K562 (cell line): ENCODE measurements around the gene ANO9. TPM values are rescaled to one million over a fixed set of nuclear protein-coding genes. Genes with fewer than 3 reads are reported as not detected.

ENCODE experiments used
- BHLHE40 ChIP-seq: IDR thresholded peaks from 2 replicates; pipeline ENCODE4 v1.6.1; 2011; ENCODE audit warnings: low read length, improper control_type of control experiment
- CBFB ChIP-seq: sonication (generic); formaldehyde crosslinking; IDR thresholded peaks from 2 replicates; pipeline ENCODE4 v1.4.0; 2020; ENCODE audit warnings: mild to moderate bottlenecking, missing genetic modification reagents
- GTF2A2 ChIP-seq: IDR thresholded peaks from 2 replicates; pipeline ENCODE4 v1.6.1; 2016; ENCODE audit warnings: mild to moderate bottlenecking, missing genetic modification characterization, missing compliant biosample characterization
- GTF2F1 ChIP-seq: IDR thresholded peaks from 2 replicates; pipeline ENCODE4 v1.6.1; 2011; ENCODE audit warnings: low read depth, low read length, improper control_type of control experiment
- HNRNPL ChIP-seq: fragments of 200-400 bp; formaldehyde crosslinking; IDR thresholded peaks from 2 replicates; pipeline ENCODE4 v1.6.1; 2017; ENCODE audit warnings: low read depth, mild to moderate bottlenecking, low read length
- KDM1A ChIP-seq, 2 experiments: fragments of 450-650 bp; IDR thresholded peaks; 2 replicates each; pipeline ENCODE4 v1.6.1; 2016; ENCODE audit warnings: mild to moderate bottlenecking in 2 of 2
- MEIS2 ChIP-seq: fragments of 450-650 bp; IDR thresholded peaks from 2 replicates; pipeline ENCODE4 v1.6.1; 2014; ENCODE audit warnings: mild to moderate bottlenecking; ENCODE audit not compliant: partially characterized antibody
- POLR2H ChIP-seq: IDR thresholded peaks from 2 replicates; pipeline ENCODE4 v1.6.1; 2016; ENCODE audit warnings: missing genetic modification characterization, low read depth, mild to moderate bottlenecking, control low read depth, missing compliant biosample characterization, moderate library complexity
- TEAD2 ChIP-seq: fragments of 450-650 bp; IDR thresholded peaks from 2 replicates; pipeline ENCODE4 v1.6.1; 2016; ENCODE audit warnings: missing genetic modification characterization, control low read depth, missing compliant biosample characterization
- ZNF12 ChIP-seq: sonication (generic); formaldehyde crosslinking; IDR thresholded peaks from 2 replicates; pipeline ENCODE4 v1.4.0; 2020; ENCODE audit warnings: mild to moderate bottlenecking, missing genetic modification reagents
- polyA plus RNA-seq, 8 experiments: library from polyadenylated mRNA; depleted of rRNA in 4 of 8; stranded (reverse) in 5 of 8; unstranded in 3 of 8; fragments of >200 nt; fragmentation: Nextera tagmentation in 2 of 8; fragmentation: Illumina TruSeq in 1 of 8; extraction: Ambion mirVana in 2 of 8; extraction: Trizol in 1 of 8; gene quantifications; 2 replicates each; pipeline versions ENCODE4 v1.2.1 to v1.2.3, GENCODE V29; 2011 to 2014; ENCODE audit warnings: inconsistent platforms in 1 of 8, missing spikeins in 1 of 8
- total RNA-seq, 7 experiments: library from RNA; depleted of rRNA in 6 of 7; stranded (reverse); fragments of >200 nt in 6 of 7; fragmentation: Illumina TruSeq in 2 of 7; extraction: Trizol in 2 of 7; gene quantifications; 2 replicates each; pipeline versions ENCODE4 v1.2.1 to v1.2.3, GENCODE V29; 2011 to 2021; ENCODE audit warnings: low replicate concordance in 1 of 7
- TF ChIP-seq, protein P1 (sequence below): sonication (generic); formaldehyde crosslinking; IDR thresholded peaks from 2 replicates; pipeline ENCODE4 v1.8.0; 2023; ENCODE audit warnings: missing genetic modification reagents, mild to moderate bottlenecking, borderline replicate concordance
- TF ChIP-seq, protein P2 (sequence below): sonication (generic); formaldehyde crosslinking; IDR thresholded peaks from 2 replicates; pipeline ENCODE4 v1.4.0; 2020; ENCODE audit warnings: mild to moderate bottlenecking, missing genetic modification reagents
- TF ChIP-seq, protein P3 (sequence below): fragments of 450-650 bp; IDR thresholded peaks from 2 replicates; pipeline ENCODE4 v1.6.1; 2016; ENCODE audit warnings: low read depth, mild to moderate bottlenecking, moderate library complexity
- TF ChIP-seq, protein P4 (sequence below): sonication (generic); formaldehyde crosslinking; IDR thresholded peaks from 2 replicates; pipeline ENCODE4 v1.9.0; 2022; ENCODE audit warnings: mild to moderate bottlenecking, missing genetic modification reagents
- TF ChIP-seq, protein P5 (sequence below): sonication (generic); formaldehyde crosslinking; IDR thresholded peaks from 2 replicates; pipeline ENCODE4 v1.8.0; 2022; ENCODE audit warnings: missing genetic modification reagents, mild to moderate bottlenecking, moderate library complexity, borderline replicate concordance

Gene ANO9
- total and polyA plus RNA-seq, 9 of the 15 experiments (the other 6 are each of a cell fraction or from before 2014, with no cell fraction given) = 0.20 to 14.5 (median 4.5) TPM

DNA sequence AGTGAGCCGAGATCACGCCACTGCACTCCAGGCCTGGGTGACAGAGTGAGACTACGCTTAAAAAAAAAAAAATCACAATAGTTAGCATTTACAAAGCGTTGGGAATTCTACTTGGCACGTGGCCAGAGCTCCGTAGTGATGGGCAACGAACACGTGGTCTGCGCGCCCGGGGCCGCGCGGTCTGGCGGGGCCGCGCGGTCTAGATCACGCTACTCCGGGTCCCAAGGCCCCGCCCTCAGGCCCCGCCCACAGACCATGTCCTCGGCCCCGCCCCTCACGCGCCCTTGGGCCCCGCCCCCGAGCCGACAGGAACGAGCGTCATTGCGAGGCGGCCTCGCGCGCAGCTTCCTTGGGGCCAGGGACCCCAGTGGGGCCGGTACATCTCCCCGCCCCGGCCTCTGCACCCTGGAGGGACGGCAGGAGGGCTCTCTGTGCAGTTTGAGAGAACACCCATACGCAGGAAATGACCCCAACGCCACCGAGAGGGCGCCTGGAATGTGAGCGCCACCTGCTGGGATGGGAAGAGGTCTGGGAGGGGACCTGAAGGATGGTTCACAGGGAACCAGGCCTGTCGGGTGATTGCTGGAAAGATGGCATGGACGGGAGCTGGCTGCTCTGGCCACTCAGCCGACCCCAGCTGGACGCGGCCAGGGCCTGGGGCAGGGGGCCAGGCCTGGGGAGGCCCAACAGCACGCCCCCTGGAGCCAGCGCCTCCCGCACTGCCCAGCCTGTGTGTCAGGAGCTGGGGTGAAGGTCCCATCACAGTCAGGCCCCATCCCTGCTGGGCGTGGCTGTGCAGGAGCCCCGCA is 6.3 kb upstream of the ANO9 start (continued):
- TF ChIP-seq, protein P1, sequence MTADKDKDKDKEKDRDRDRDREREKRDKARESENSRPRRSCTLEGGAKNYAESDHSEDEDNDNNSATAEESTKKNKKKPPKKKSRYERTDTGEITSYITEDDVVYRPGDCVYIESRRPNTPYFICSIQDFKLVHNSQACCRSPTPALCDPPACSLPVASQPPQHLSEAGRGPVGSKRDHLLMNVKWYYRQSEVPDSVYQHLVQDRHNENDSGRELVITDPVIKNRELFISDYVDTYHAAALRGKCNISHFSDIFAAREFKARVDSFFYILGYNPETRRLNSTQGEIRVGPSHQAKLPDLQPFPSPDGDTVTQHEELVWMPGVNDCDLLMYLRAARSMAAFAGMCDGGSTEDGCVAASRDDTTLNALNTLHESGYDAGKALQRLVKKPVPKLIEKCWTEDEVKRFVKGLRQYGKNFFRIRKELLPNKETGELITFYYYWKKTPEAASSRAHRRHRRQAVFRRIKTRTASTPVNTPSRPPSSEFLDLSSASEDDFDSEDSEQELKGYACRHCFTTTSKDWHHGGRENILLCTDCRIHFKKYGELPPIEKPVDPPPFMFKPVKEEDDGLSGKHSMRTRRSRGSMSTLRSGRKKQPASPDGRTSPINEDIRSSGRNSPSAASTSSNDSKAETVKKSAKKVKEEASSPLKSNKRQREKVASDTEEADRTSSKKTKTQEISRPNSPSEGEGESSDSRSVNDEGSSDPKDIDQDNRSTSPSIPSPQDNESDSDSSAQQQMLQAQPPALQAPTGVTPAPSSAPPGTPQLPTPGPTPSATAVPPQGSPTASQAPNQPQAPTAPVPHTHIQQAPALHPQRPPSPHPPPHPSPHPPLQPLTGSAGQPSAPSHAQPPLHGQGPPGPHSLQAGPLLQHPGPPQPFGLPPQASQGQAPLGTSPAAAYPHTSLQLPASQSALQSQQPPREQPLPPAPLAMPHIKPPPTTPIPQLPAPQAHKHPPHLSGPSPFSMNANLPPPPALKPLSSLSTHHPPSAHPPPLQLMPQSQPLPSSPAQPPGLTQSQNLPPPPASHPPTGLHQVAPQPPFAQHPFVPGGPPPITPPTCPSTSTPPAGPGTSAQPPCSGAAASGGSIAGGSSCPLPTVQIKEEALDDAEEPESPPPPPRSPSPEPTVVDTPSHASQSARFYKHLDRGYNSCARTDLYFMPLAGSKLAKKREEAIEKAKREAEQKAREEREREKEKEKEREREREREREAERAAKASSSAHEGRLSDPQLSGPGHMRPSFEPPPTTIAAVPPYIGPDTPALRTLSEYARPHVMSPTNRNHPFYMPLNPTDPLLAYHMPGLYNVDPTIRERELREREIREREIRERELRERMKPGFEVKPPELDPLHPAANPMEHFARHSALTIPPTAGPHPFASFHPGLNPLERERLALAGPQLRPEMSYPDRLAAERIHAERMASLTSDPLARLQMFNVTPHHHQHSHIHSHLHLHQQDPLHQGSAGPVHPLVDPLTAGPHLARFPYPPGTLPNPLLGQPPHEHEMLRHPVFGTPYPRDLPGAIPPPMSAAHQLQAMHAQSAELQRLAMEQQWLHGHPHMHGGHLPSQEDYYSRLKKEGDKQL (CRISPR knock-in tag) = no peak
- TF ChIP-seq MEIS2 (no peak), CBFB (CRISPR knock-in tag) (no peak), ZNF12 (CRISPR knock-in tag) (no peak; the same call in 1 of the 2 replicates), GTF2F1 (peak; percentile 75; the same call in 1 of the 2 replicates), GTF2A2 (no peak), TEAD2 (tag) (peak; percentile 69; the same call in 1 of the 2 replicates), HNRNPL (no peak), POLR2H (tag) (no peak), KDM1A (IDR thresholded peaks at IDR 0.05) (peak in 1 of 2 experiments; percentile 83; a peak in 2 of 4 replicates), BHLHE40 (peak; percentile 56)
- TF ChIP-seq, protein P2, sequence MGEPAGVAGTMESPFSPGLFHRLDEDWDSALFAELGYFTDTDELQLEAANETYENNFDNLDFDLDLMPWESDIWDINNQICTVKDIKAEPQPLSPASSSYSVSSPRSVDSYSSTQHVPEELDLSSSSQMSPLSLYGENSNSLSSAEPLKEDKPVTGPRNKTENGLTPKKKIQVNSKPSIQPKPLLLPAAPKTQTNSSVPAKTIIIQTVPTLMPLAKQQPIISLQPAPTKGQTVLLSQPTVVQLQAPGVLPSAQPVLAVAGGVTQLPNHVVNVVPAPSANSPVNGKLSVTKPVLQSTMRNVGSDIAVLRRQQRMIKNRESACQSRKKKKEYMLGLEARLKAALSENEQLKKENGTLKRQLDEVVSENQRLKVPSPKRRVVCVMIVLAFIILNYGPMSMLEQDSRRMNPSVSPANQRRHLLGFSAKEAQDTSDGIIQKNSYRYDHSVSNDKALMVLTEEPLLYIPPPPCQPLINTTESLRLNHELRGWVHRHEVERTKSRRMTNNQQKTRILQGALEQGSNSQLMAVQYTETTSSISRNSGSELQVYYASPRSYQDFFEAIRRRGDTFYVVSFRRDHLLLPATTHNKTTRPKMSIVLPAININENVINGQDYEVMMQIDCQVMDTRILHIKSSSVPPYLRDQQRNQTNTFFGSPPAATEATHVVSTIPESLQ (CRISPR knock-in tag) = no peak
- TF ChIP-seq, protein P3, sequence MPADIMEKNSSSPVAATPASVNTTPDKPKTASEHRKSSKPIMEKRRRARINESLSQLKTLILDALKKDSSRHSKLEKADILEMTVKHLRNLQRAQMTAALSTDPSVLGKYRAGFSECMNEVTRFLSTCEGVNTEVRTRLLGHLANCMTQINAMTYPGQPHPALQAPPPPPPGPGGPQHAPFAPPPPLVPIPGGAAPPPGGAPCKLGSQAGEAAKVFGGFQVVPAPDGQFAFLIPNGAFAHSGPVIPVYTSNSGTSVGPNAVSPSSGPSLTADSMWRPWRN = no peak
- TF ChIP-seq, protein P4, sequence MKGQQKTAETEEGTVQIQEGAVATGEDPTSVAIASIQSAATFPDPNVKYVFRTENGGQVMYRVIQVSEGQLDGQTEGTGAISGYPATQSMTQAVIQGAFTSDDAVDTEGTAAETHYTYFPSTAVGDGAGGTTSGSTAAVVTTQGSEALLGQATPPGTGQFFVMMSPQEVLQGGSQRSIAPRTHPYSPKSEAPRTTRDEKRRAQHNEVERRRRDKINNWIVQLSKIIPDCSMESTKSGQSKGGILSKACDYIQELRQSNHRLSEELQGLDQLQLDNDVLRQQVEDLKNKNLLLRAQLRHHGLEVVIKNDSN (CRISPR knock-in tag) = peak; percentile 78
- TF ChIP-seq, protein P5, sequence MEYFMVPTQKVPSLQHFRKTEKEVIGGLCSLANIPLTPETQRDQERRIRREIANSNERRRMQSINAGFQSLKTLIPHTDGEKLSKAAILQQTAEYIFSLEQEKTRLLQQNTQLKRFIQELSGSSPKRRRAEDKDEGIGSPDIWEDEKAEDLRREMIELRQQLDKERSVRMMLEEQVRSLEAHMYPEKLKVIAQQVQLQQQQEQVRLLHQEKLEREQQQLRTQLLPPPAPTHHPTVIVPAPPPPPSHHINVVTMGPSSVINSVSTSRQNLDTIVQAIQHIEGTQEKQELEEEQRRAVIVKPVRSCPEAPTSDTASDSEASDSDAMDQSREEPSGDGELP (CRISPR knock-in tag) = peak; percentile 88
